Panc1 (cell line): ENCODE results near the gene VRTN. TPM values are rescaled to one million over a fixed set of nuclear protein-coding genes. Genes with fewer than 3 reads are reported as not detected.

ENCODE experiments used
- ATAC-seq: fragments of 200-7000 bp; cut with Tn5 transposase; 2 replicates; pipeline ENCODE4 v1.9.1; 2020; ENCODE audit warnings: mild to moderate bottlenecking, moderate library complexity
- BruUV-seq: library from RNA; stranded (reverse); fragments of 400-500 nt; replicated peaks from 2 replicates; lab custom pipeline; 2021; lab: Mats Ljungman, UMichigan
- CTCF ChIA-PET: fragments of 300-600 bp; sonication (Branson Sonifier 250); formaldehyde crosslinking; loops from one replicate; lab custom pipeline; 2022; ENCODE audit warnings: antibody characterized with exemption; lab: Charles Lee
- POLR2A ChIA-PET: fragments of 300-600 bp; sonication (Branson Sonifier 250); formaldehyde crosslinking; loops from one replicate; lab custom pipeline; 2022; ENCODE audit warnings: antibody characterized with exemption; lab: Charles Lee
- DNase-seq: peaks from one replicate; pipeline ENCODE4 v3.0.0-alpha.2; 2010; ENCODE audit warnings: low read depth, low spot score
- H3K27ac ChIP-seq: 2 replicates; pipeline ENCODE4 v1.5.1; 2011; ENCODE audit warnings: mild to moderate bottlenecking, low read length, inconsistent platforms
- H3K27me3 ChIP-seq: fragments of 200-500 bp; sonication (Bioruptor generic); 2 replicates; pipeline ENCODE4 v1.6.0; 2014; ENCODE audit warnings: low read length, inconsistent platforms; ENCODE audit not compliant: control insufficient read depth, insufficient read depth
- H3K36me3 ChIP-seq: fragments of 200-500 bp; sonication (Bioruptor generic); 2 replicates; pipeline ENCODE4 v1.5.1; 2014; ENCODE audit warnings: inconsistent platforms, mild to moderate bottlenecking, low read length, moderate library complexity; ENCODE audit not compliant: control insufficient read depth, insufficient read depth
- H3K4me1 ChIP-seq: 2 replicates; pipeline ENCODE4 v1.5.1; 2011; ENCODE audit warnings: inconsistent platforms, mild to moderate bottlenecking, low read length, moderate library complexity; ENCODE audit not compliant: control insufficient read depth, insufficient read depth
- H3K4me3 ChIP-seq, 2 experiments: 2 replicates each; pipeline ENCODE4 v1.5.1; 2011 to 2012; ENCODE audit warnings: low read depth in 2 of 2, low read length in 2 of 2, mild to moderate bottlenecking in 2 of 2, inconsistent platforms in 1 of 2, moderate library complexity in 1 of 2
- H3K9me3 ChIP-seq: fragments of 200-500 bp; sonication (Bioruptor generic); 2 replicates; pipeline ENCODE4 v1.5.1; 2014; ENCODE audit warnings: low read depth, mild to moderate bottlenecking, inconsistent platforms, low read length, moderate library complexity; ENCODE audit not compliant: control insufficient read depth, insufficient read depth
- POLR2AphosphoS5 ChIP-seq: IDR thresholded peaks from 2 replicates; pipeline ENCODE4 v1.6.1; 2012; ENCODE audit warnings: mild to moderate bottlenecking, low read depth, low read length, moderate library complexity
- SIN3A ChIP-seq: IDR thresholded peaks from 2 replicates; pipeline ENCODE4 v1.6.1; 2012; ENCODE audit warnings: low read depth, mild to moderate bottlenecking, low read length, moderate library complexity, borderline replicate concordance; ENCODE audit not compliant: insufficient read depth
- in situ Hi-C: cut with HindIII; loops from 2 replicates; pipeline ENCODE4 v1.10.0; 2016; ENCODE audit warnings: low sequenced_read_pairs, low pct_unique_long_range_greater_than_20kb
- intact Hi-C: fragments of 100-400 bp; cut with micrococcal nuclease; formaldehyde crosslinking; loops from one replicate; pipeline ENCODE4 v1.10.0; 2022; ENCODE audit not compliant: unreplicated experiment
- total RNA-seq: library from RNA; stranded (reverse); gene quantifications from one replicate; pipeline ENCODE4 v1.2.1, GENCODE V29; 2021; ENCODE audit not compliant: unreplicated experiment
- TF ChIP-seq, protein P1 (sequence below), 2 experiments: IDR thresholded peaks; 2 replicates each; pipeline ENCODE4 v1.6.1; 2011 to 2012; ENCODE audit warnings: low read depth in 2 of 2, control low read depth in 1 of 2, low read length in 1 of 2, mild to moderate bottlenecking in 1 of 2, moderate library complexity in 1 of 2; ENCODE audit not compliant: insufficient read depth in 1 of 2
- TF ChIP-seq, protein P2 (sequence below): fragments of 450-650 bp; IDR thresholded peaks from 2 replicates; pipeline ENCODE4 v1.5.1; 2017; ENCODE audit warnings: mild to moderate bottlenecking

Gene VRTN
- total RNA-seq, 1 experiment from 2014 or later = not detected

DNA sequence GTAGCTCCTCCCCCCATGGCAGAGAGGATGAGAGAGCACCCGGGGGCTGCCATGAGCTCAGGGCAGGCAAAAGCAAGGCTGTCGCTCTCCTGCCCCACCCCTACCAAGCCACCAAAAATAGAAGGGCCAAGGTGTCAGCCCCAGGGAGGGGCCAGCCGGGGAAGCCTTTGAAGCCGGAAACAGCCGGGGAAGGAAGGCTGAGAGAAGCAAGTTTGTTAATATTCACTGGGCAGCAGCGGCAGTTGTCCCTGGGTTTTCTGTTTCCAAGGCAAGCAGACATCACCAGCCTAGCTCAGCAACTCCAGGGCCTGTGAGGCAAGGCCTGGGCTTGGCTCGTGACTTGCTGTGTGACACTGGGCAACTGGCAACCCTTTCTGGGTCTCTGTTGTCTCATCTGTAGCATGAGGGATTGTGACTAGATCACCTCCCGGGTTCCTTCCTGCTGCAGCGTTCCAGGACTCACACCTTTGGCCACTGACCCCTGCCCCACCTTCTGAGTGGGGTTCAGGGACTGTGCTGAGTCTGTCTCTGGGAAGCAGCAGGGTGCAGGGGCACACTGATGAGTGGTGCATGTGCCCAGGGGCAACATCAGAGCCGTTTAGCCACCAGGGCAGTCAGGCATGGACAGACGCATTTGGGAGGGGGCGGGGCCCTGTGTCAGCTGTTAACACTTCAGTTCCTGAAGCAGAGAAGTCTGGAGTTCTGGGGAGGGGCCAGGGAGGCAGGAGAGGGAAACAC lies 53.4 kb downstream of the VRTN start:
- Histone ChIP-seq H3K4me3 (no peak overlapping the region), H3K4me1 (no peaks in the 10 kb centered on the region; the same call in 1 of the 2 replicates), H3K27me3 (no peaks in the 10 kb centered on the region), H3K9me3 (no peaks in the 10 kb centered on the region), H3K27ac (no peak overlapping the region), H3K36me3 (no peaks in the 10 kb centered on the region)
- DNase-seq (no peak), ATAC-seq (peak; percentile 32; the same call in 1 of the 2 replicates)
- in situ Hi-C loops = no loop called here
- intact Hi-C loops = no loop called here
- no peak for TF ChIP-seq POLR2AphosphoS5
- TF ChIP-seq, protein P1, sequence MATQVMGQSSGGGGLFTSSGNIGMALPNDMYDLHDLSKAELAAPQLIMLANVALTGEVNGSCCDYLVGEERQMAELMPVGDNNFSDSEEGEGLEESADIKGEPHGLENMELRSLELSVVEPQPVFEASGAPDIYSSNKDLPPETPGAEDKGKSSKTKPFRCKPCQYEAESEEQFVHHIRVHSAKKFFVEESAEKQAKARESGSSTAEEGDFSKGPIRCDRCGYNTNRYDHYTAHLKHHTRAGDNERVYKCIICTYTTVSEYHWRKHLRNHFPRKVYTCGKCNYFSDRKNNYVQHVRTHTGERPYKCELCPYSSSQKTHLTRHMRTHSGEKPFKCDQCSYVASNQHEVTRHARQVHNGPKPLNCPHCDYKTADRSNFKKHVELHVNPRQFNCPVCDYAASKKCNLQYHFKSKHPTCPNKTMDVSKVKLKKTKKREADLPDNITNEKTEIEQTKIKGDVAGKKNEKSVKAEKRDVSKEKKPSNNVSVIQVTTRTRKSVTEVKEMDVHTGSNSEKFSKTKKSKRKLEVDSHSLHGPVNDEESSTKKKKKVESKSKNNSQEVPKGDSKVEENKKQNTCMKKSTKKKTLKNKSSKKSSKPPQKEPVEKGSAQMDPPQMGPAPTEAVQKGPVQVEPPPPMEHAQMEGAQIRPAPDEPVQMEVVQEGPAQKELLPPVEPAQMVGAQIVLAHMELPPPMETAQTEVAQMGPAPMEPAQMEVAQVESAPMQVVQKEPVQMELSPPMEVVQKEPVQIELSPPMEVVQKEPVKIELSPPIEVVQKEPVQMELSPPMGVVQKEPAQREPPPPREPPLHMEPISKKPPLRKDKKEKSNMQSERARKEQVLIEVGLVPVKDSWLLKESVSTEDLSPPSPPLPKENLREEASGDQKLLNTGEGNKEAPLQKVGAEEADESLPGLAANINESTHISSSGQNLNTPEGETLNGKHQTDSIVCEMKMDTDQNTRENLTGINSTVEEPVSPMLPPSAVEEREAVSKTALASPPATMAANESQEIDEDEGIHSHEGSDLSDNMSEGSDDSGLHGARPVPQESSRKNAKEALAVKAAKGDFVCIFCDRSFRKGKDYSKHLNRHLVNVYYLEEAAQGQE (IDR thresholded peaks at IDR 0.05; ENCODE audit: insufficient read depth in 1 of 2, low read depth in 2 of 2, low read length in 1 of 2) = no peak
- TF ChIP-seq, protein P2, sequence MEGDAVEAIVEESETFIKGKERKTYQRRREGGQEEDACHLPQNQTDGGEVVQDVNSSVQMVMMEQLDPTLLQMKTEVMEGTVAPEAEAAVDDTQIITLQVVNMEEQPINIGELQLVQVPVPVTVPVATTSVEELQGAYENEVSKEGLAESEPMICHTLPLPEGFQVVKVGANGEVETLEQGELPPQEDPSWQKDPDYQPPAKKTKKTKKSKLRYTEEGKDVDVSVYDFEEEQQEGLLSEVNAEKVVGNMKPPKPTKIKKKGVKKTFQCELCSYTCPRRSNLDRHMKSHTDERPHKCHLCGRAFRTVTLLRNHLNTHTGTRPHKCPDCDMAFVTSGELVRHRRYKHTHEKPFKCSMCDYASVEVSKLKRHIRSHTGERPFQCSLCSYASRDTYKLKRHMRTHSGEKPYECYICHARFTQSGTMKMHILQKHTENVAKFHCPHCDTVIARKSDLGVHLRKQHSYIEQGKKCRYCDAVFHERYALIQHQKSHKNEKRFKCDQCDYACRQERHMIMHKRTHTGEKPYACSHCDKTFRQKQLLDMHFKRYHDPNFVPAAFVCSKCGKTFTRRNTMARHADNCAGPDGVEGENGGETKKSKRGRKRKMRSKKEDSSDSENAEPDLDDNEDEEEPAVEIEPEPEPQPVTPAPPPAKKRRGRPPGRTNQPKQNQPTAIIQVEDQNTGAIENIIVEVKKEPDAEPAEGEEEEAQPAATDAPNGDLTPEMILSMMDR = no peak
- TF ChIP-seq SIN3A = no peak
- ChIA-PET POLR2A (no interaction called here), CTCF (no interaction called here)
- BruUV-seq = no TSS peak

DNA sequence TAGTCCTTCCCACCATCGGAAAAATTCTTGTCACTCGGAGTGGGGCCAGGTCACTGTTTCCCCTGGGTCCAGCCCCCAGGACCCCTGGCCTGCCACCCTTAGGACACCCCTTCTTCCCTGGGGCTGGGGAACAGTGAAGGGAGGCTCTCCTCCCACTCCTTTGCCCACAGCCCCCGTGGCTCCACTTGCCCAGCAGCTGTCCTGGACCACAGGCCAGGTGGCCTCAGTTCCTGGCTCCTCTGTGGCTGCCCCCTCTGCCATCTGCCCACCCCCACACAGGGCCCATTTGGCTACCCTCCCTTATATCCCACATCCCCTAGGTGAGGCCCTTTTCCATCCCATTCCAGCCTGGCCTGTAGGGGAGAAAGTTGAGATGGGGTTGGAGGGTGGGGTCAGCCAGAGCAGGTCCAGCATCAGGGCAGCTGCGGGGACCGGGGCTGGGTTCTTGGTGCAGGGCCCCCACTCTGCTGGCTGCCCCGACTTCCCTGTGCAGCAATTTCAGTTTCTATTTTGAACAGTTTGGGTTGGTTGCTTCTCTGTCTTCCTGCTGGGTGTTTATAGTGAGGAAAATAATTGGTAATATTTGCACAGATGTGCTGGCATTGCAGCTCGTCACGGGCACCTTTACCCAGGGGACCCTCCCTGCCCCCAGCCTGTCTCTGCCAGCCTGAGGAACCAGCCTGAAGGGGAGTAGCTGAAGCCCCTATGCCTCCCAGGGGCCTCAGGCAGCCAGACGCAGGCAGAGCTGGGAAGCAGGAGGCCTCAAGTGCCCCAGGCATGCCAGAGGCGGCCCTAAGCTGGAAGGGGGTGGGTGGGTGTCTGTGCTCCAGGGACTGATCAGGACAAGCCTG lies 54.4 kb downstream of the VRTN start:
- H3K4me1 ChIP-seq = no peaks in the 10 kb centered on the region; the same call in 1 of the 2 replicates
- no TSS peak for BruUV-seq
- no peak overlapping the region for H3K4me3 ChIP-seq
- in situ Hi-C loops = no loop called here
- H3K9me3 ChIP-seq = no peaks in the 10 kb centered on the region
- H3K27me3 ChIP-seq = no peaks in the 10 kb centered on the region
- no peaks in the 10 kb centered on the region for H3K36me3 ChIP-seq
- DNase-seq = no peak
- POLR2A ChIA-PET = no interaction called here
- intact Hi-C loops = no loop called here
- ATAC-seq = no peak; the same call in 1 of the 2 replicates
- H3K27ac ChIP-seq = no peak overlapping the region
- CTCF ChIA-PET = no interaction called here
- TF ChIP-seq, protein P1 (IDR thresholded peaks at IDR 0.05; ENCODE audit: insufficient read depth in 1 of 2, low read depth in 2 of 2, low read length in 1 of 2) = no peak
